Mesenteric fat pad (tissue), 1 donor: ENCODE measurements around the gene TMIGD2. TPM values are rescaled to one million over a fixed set of nuclear protein-coding genes. Genes with fewer than 3 reads are reported as not detected.
"Not testable (repeated sequence)": the region's sequence is repeated elsewhere in the genome, so short reads cannot be mapped to it uniquely, and the experiment has no call there.

Experiments used
- DNase-seq: peaks from one replicate; pipeline ENCODE4 v3.0.0-alpha.2; 2020; ENCODE audit warnings: low spot score
- total RNA-seq: library from RNA; stranded (reverse); fragmentation: NEBNext Ultra II Directional; extraction: Animal tissue kit (Norgen Biotek cat#: 25700); gene quantifications from one replicate; pipeline ENCODE4 v1.2.1, GENCODE V29; 2021
- donor health status: DM: yes; HTN: yes; CAD: no.

The TMIGD2 gene
- total RNA-seq, 1 donor from 2014 or later: 0.45 TPM

DNA sequence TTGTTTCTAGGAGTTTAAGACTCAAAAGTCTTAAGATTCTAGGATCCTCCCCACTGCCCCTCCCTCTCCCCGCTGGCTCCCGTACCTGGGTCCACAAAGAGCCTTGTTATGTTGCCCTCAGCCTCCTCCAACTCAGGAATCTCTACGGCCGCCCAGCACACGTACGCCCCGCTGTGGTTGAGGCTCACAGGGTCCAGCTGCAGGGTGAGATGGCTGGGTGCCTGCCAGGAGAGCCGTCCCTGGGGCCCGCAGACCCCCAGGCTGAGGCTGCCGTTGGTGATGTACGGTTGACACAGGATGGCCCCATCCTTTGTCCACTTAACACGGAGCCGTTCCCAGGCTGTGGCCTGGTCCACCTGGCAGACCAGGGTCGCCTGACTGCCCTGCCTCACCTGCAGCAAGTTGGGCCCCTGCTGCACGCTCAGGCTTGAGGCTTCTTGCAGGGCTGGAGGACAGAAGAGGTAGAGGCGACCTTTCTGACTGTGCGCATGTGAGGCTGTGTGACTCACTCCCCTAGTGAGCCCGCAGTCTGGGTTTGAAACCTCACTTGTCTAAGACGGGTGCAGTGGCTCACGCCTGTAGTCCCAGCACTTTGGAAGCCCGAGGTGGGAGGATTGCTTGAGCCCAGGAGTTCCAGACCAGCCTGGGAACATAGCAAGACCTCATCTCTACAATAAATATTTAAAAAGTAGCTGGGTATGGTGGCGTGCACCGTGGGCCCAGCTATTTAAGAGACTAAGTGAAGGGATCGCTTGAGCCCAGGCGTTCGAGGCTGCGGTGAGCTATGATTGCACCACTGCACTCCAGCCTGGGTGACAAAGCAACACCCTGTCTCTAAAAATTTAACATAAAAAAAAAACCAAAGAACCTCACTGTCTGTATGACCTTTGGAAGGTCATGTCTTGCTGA, 4.0 kb downstream of the TMIGD2 start:
- no peak for DNase-seq

DNA sequence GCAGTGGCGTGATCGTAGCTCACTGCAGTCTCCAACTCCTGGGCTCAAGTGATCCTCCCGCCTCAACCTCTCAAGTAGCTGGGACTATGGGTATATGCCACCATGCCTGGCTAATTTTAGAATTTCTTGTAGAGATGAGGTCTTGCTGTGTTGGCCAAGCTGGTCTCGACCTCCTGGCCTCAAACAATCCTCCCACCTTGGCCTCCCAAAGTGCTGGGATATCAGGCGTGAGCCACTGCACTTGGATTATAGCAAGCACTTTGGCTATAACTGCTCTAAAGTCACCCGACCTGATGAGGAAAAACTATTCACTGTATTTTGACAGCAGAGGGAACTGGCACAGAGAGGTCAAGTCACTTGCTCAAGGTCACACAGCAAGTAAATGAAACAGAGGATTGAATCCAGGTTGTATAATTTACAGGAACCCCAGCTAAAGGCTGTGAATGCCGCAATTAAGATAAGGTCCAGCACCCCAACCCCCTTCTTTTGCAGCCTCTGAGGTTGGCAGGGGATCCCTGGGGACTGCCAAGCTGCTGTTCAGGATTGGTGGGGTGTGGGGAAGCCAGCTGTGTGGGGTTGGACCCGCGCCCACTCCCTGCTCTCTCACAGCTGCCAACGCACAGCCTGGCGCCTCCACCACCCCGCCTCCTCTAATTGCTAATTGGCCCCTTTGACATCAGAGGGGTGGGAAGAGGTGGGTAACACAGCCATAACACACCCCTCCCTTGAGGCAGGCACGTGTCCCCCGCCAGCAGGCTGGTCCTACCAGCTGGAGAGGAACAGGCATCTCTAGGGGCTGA, 6.0 kb downstream of the TMIGD2 start:
- DNase-seq: no peak

DNA sequence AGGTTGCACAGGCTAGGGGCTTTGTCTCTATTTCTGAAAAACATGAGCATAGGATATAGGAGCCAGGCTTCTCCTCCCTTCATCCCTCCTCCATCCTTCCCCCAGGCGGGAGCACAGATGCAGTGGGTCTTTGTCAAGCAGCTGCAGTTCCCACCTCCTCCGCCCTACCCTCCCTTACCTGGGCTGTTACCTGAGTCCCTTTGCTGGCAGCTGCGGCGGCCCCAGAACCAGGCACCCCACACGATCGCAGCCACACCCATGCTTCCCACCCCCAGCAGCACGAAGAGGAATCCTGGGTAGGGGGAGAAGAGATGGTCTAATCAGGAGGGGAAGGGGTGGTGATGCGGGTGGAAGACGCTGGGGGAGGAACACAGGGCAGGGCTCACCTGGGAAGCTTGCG, 7.8 kb downstream of the TMIGD2 start:
- DNase-seq: no peak

DNA sequence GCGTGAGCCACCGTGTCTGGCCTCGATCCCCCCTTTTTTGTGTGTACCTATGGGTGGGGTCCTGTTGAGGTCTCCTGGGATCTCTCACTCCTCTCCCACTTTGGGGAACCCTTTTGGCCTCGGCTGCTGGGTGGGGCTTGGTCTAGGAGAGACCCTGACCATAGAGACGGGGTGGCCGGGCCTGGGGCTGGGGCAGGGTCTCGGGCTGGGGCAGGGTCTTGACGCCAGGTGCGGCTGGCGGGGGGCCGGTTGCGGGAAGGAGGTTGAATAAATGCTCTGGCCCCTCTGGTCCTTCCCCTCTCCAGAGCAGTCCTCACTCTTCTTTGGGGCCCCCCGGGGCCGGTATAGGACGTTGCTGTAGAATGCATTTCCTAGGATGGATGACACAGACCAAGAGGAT, 9.7 kb downstream of the TMIGD2 start:
- no peak for DNase-seq

DNA sequence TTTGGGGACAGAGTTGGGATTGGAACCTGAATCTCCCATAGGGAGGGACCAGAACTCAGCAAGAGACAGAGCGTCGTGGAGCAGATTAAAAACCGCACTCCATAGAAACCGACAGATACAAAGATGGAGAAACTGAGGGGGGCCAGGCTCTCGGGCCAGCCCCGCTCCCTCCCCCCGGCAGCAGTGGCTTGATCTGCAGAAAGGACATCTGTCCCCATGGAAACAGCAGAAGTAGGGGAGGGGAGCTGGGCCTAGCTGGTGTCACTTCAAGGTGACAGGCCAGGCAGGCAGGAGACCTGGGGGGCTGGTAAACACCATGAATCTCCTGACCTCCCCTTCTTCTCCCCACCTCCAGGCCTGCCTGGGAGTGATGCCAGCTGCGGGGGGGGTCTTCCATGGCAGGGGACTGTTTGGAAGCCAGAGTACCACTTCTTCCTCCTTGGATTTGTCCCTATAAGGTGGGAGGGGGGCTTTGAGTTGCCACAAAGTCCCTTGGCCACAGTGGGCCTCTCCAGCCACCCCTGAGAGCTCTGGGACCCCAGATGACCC, 10.9 kb downstream of the TMIGD2 start:
- no peak for DNase-seq

DNA sequence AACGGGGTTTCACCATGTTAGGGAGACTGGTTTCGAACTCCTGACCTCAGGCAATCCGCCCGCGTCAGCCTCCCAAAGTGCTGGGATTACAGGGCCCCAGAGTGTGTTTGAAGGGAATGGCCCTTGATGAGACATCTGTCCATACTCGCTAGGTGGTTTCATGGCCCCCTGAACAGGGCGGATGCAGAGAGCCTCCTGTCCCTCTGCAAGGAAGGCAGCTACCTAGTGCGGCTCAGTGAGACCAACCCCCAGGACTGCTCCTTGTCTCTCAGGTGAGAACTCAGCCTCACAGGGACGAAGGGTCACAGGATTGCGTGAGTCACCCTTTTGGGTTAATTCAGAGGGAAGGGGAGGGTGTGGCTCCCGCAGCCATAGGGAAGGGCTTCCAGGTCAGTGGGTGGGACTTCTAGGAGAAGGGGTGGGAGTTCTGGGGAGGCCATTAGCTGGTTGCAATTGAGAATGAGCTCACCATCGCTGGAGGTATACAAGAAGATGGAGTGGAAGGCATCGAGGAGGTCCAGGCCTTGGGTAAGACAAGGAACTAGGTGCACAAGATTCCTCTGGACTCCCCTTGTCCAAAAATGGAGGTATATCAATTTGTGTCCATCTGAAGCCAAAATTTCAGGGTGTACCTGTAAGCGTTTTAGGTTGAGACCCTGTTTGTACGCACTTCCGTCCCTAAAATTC, 14.0 kb downstream of the TMIGD2 start:
- no peak for DNase-seq

DNA sequence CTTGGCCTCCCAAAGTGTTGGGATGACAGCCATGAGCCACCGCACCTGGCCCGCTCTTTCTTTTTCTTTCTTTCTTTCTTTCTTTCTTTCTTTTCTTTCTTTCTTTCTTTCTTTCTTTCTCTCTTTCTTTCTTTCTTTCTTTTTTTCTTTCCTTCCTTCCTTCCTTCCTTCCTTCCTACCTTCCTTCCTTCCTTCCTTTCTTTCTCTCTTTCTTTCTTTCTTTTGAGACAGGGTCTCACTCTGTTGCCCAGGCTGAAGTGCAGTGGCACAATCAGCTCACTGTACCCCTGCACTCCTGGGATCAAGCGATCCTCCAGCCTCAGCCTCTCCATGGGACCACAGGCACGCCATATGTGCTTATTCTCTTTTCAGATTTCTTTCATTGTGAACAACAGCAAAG, 16.0 kb downstream of the TMIGD2 start:
- DNase-seq: not testable (repeated sequence)

DNA sequence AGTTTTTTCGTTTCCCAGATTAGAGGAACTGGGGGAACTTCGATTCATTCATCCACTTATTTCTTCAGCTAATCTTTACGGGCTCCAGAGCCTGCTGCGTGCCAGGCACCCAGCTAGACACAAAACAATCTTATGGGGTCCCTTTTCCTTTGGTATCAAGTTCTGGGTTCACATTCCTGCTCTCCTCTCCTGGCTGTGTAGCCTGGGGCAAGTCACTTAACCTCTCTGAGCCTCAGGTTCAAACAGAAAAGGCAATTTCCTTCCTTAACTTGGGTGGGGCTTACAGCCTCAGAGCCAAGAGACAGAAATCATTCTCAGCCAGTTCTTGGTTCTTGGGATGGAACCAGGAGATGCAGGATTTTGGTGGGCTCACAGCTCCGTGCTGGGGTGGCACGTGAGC, 17.2 kb downstream of the TMIGD2 start:
- DNase-seq: no peak

DNA sequence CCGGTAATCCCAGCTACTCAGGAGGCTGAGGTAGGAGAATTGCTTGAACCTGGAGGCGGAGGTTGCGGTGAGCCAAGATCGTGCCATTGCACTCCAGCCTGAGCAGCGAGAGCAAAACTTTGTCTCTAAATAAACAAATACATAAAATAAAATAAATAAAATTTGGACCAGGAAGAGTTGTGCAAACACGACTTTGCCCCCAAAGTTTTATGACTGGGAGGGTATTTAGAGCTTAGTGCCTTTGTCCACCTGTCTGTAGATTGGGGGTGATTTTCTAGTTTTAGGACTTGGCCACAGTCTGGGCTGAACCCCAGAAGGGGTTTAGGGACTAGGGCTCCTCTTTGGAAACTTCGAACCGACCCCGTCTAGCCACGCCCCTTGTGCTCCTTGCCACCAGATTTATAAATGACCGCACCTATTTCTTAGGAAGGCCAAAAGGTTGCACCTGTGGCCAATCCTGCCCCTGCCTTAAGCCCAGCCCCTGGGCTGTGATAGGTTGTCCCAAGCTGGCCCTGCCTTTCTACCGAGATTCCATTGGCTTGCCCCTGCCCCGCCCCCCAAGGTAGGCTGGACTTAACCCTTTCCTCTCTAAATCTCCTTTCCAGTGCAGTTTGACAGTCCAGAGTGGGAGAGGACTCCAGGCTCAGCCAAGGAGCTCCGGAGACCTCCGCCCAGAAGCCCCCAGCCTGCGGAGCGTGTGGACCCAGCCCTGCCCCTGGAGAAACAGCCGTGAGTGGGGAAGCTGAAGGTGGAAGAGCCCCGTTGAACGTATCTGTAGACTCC, 17.8 kb downstream of the TMIGD2 start:
- no peak for DNase-seq

DNA sequence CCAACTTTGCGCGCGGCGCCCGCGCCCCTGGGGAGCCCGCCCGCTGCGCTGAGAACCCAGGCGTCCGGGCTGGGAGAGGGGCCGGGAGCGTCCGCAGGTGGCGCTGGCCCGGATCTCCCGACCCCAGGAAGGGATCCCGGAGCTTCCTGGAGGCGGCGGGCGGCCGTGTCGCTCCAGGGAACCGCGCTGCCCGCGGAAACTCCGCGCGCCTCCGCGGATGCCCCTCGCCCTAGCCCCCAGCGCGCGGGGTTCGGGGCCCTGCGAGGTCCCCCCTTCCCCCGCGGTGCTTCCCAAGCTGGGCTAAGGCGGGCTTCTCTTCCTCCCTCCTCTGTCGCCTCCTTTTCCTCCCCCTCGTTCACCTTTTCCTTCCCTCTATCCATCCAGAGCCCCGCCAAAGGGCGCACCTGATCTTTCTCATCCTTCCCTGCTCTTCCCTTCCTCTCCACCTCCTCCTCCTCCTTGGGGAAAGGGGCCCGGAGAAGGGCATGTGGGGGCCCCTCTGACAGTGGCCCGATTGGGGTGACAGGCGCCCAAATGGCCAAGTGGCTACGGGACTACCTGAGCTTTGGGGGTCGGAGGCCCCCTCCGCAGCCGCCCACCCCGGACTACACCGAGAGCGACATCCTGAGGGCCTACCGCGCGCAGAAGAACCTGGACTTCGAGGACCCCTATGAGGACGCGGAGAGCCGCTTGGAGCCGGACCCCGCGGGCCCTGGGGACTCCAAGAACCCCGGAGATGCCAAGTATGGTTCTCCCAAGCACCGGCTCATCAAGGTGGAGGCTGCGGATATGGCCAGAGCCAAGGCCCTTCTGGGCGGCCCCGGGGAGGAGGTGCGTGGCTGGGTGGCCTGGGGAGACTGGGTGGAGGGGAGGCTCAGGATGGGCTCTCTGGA, 22.4 kb downstream of the TMIGD2 start:
- no peak for DNase-seq

DNA sequence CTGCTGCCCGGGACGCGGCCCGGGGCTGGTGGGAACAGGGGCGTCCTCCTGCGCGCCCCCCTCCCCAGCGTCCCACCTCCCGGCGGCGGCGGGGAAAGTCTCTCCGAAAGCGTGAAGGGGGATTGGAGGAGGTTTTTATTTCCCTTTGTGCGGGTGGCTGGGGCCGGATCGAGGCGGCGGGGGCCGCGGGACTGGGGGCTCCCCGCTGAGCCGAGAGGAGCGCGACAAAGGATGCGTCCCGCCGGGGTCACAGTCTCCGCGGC, 23.0 kb downstream of the TMIGD2 start:
- DNase-seq: no peak

DNA sequence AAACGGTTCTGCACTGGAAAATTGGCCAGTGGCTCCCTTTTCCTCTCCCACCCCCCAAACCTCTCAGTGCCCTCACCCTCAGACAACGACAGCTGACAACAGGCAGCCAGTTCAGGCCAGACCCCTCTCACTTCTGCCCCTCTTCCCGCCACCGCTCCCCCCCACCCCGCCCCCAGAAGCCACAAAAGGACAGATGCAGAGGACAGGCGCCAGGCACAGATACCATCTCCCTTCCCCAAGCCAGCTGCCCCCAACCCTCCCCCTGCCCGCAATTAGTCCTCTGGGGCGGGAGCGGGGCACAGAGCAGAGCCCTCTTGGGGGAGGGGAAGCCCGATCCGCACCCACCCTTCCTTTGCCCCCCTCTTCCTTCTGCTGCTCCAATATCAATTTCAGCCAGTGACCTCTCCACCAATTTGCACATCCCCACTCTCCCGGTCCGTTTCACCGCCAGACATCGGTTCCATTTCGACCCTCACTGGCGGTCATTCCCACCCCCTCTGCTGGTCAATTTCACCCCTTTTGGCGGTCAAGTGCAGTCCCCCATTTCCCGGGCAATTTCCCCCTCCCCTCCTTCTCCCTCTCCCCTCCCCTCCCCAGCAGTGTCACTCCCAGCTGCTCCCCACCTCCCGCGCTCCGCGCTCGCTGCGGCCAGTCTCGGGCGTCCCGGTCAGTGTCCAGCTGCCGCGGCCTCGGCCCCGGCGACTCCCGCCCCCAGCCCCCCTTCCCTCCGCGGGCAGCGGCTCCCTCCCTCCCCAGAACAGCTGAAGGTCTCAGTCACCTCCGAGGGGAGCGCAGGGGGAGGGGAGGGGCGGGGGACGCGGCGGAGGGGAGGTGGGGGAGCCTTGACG, 23.5 kb downstream of the TMIGD2 start, which contains the start of gene SHD:
Gene SHD, plus strand, starts transcription at position 848 of the 848 bp plus-strand sequence. CDS start 798 bp downstream, outside the sequence.
- DNase-seq: no peak

DNA sequence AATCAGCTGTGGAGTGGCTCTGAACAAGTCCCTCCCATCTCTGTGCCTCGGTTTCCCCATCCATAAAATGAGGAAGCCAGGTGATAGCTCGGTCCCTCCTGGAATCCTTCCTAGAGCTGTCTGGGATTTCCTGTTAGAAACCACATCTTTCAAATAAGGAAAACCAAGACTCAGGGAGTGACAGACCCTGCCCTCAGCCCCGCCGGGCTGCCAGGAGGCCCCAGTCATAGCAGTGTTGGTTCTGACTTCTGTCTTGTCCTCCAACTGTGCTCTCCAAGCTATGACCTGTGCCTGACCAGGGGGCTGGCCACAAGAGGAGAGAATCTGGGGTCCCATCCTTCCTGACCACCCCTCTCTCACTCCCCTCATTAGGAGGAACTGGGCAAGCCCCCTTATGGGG, 24.2 kb downstream of the TMIGD2 start:
- no peak for DNase-seq

DNA sequence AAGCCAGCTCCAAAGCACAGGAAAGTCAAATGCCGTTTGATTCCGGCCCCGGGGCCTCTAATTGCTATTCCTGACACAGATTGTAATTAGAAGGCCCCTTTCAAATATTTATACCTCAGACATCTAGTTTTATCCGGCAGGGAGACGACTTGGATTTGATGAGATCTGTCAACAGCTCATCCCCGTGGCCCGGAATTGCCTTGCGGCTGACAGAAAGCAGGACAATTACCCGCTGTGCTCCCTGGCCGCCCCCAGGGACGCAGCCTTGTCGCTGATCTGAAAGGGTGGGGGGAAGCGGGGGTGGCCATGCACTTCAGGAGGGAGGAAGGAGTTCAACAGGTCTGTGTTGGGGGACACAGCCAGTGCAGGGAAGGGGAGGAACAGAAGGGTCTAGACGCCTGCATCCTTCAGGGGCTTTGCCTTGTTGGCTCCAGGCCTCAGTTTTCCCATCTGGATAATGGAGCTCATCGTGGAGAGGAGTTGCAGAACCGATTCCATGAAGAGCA, 24.9 kb downstream of the TMIGD2 start:
- no peak for DNase-seq

DNA sequence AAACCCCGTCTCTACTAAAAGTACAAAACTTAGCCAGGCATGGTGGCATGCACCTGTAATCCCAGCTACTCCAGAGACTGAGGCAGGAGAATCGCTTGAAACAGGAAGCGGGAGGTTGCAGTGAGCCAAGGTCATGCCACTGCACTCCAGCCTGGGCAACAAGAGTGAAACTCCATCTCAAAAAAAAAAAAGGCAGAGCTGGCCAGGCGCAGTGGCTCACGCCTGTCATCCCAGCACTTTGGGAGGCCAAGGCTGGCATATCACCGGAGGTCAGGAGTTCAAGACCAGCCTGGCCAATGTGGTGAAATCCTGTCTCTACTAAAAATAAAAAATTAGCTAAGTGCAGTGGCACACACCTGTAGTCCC, 27.9 kb downstream of the TMIGD2 start:
- not testable (repeated sequence) for DNase-seq

DNA sequence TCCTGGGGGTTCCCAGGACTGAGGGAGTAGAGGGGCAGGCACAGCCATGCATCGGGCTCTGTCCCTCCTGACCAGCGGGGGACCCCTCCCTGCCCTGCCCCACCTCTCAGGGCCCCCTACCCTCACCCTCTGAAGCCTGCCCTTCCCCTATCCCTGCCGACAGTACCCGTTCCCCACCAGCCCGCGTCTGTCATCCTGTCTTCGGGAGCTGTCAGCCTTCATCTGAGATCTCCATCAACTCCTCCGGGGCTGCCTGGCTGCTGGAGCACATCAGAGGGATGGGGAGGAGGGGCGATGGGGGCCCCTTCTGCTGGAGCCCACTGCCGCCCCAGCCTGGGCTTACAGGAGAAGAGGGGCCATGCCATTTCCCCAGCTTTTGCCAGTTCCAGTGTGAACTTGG, 29.3 kb downstream of the TMIGD2 start:
- no peak for DNase-seq

DNA sequence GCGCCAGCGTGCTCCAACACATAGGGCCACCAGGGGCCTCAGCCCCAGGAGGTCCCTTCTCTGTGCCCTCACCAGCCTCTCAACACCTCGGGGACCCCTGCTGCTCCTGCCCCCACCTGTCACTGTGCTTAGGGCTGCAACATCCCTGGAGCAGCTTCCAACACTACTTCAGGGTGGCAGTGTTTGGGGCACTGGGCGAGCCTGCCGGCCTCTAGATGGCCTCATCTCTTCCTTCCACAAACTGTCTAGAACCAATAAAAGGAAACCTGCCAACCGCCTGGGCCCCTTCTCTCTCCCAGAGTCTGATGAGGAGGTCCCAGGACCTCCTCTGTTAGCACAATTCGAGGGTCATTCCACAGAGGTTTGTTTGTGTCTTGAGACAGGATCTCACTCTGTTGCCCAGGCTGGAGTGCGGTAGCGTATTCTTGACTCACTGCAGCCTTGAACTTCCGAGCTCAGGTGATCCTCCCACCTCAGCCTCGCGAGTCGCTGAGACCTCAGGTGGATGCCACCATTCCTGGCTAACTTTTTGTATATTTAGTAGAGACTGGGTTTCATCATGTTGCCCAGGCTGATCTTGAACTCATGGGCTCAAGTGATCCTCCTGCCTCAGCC, 33.3 kb downstream of the TMIGD2 start:
- DNase-seq: no peak
